Measurements from ENCODE around the gene OOSP3.

DNA sequence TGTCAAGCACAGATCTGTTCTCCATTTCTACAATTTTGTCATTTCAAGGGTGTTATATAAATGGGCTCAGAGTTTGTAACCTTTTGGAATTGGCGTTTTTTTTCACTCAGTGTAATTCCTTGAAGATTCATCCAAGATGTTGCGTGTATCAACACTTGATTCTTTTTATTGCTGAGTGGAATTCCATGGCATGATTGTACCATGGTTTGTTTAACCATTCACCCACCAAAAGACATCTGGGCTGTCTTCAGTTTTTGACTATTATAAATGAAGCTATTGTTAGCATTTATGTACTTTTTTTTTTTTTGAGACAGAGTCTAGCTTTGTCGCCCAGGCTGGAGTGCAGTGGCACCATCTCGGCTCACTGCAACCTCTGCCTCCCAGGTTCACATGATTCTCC lies 62.5 kb downstream of the OOSP3 start:
- TF ChIP-seq POLR2A (IDR thresholded peaks at IDR 0.05; ENCODE audit: low read depth, low read length) (no peak), POLR2AphosphoS5 (IDR thresholded peaks at IDR 0.05; ENCODE audit: insufficient read depth, low read depth, low read length) (no peak), FOS (IDR thresholded peaks at IDR 0.05; ENCODE audit: borderline replicate concordance, insufficient read depth, low read length) (no peak)
- TF ChIP-seq, protein P1, sequence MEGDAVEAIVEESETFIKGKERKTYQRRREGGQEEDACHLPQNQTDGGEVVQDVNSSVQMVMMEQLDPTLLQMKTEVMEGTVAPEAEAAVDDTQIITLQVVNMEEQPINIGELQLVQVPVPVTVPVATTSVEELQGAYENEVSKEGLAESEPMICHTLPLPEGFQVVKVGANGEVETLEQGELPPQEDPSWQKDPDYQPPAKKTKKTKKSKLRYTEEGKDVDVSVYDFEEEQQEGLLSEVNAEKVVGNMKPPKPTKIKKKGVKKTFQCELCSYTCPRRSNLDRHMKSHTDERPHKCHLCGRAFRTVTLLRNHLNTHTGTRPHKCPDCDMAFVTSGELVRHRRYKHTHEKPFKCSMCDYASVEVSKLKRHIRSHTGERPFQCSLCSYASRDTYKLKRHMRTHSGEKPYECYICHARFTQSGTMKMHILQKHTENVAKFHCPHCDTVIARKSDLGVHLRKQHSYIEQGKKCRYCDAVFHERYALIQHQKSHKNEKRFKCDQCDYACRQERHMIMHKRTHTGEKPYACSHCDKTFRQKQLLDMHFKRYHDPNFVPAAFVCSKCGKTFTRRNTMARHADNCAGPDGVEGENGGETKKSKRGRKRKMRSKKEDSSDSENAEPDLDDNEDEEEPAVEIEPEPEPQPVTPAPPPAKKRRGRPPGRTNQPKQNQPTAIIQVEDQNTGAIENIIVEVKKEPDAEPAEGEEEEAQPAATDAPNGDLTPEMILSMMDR (IDR thresholded peaks at IDR 0.05; ENCODE audit: extremely low read depth in 1 of 2, insufficient read depth in 1 of 2, low read depth in 1 of 2, low read length in 2 of 2) = no peak

Measured in endothelial cell of umbilical vein (primary cell).